Hepatocyte (in vitro differentiated cells): ENCODE data around the gene ACTR1A.

ENCODE experiments used
- CTCF ChIP-seq: fragments of 200-600 bp; sonication (generic); IDR thresholded peaks from 2 replicates; pipeline ENCODE4 v1.5.1; 2016; ENCODE audit warnings: antibody characterized with exemption, mild to moderate bottlenecking; ENCODE audit not compliant: poor library complexity
- EZH2 ChIP-seq: fragments of 200-600 bp; sonication (generic); IDR thresholded peaks from 2 replicates; pipeline ENCODE4 v1.6.1; 2016; ENCODE audit warnings: antibody characterized with exemption, mild to moderate bottlenecking, borderline replicate concordance
- EZH2phosphoT487 ChIP-seq: fragments of 200-600 bp; sonication (generic); IDR thresholded peaks from one replicate; pipeline ENCODE4 v1.6.1; 2018; ENCODE audit warnings: antibody characterized with exemption, mild to moderate bottlenecking, low read depth, moderate library complexity; ENCODE audit not compliant: unreplicated experiment, severe bottlenecking

- TF ChIP-seq CTCF (no peak), EZH2phosphoT487 (no peak), EZH2 (no peak)
These were observed 22.1 kb downstream of the ACTR1A start for GRCh38 chr10:102480396-102480795.
